Activated B cell treated with CpG ODN at 0.5 μM for 24 hours (primary cell): Measurements from ENCODE around the gene NOL4L. TPM values are rescaled to one million over a fixed set of nuclear protein-coding genes. Genes with fewer than 3 reads are reported as not detected.

Experiments
- ATAC-seq: fragments of 200-7000 bp; cut with Tn5 transposase; one replicate; pipeline ENCODE4 v1.10.0; 2021; ENCODE audit warnings: low read depth, mild to moderate bottlenecking, moderate library complexity
- CTCF ChIA-PET: fragments of 350-600 bp; sonication (Branson Sonifier 250); formaldehyde crosslinking; loops from one replicate; lab custom pipeline; 2021; ENCODE audit warnings: antibody characterized with exemption; lab: Charles Lee
- POLR2A ChIA-PET: fragments of 350-600 bp; sonication (Branson Sonifier 250); formaldehyde crosslinking; loops from one replicate; lab custom pipeline; 2021; ENCODE audit warnings: antibody characterized with exemption; lab: Charles Lee
- DNase-seq: peaks from one replicate; pipeline ENCODE4 v3.0.0; 2022
- H3K27ac Mint-ChIP-seq: one replicate; pipeline ENCODE4 v1.8.0; 2020; ENCODE audit warnings: mixed read lengths
- H3K27me3 Mint-ChIP-seq: one replicate; pipeline ENCODE4 v1.8.0; 2021; ENCODE audit warnings: mixed read lengths
- H3K36me3 Mint-ChIP-seq: one replicate; pipeline ENCODE4 v1.8.0; 2021; ENCODE audit warnings: low read depth, mixed read lengths
- H3K4me1 Mint-ChIP-seq: one replicate; pipeline ENCODE4 v1.8.0; 2021; ENCODE audit warnings: mixed read lengths
- H3K4me3 Mint-ChIP-seq: one replicate; pipeline ENCODE4 v1.8.0; 2020; ENCODE audit warnings: mild to moderate bottlenecking, mixed read lengths
- H3K9me3 Mint-ChIP-seq: one replicate; pipeline ENCODE4 v1.8.0; 2020; ENCODE audit warnings: mixed read lengths
- intact Hi-C: fragments of 100-400 bp; cut with micrococcal nuclease; formaldehyde crosslinking; loops from one replicate; pipeline ENCODE4 v1.15.1; 2024
- total RNA-seq: library from RNA; stranded (reverse); gene quantifications from 2 replicates; pipeline ENCODE4 v1.2.3, GENCODE V29; 2022
- TF ChIP-seq, protein P1 (sequence below): fragments of 200-600 bp; IDR thresholded peaks from one replicate; pipeline ENCODE4 v1.8.0; 2022; ENCODE audit warnings: antibody characterized with exemption, mild to moderate bottlenecking

Gene NOL4L
- total RNA-seq, 1 donor from 2014 or later = 4.7 TPM

DNA sequence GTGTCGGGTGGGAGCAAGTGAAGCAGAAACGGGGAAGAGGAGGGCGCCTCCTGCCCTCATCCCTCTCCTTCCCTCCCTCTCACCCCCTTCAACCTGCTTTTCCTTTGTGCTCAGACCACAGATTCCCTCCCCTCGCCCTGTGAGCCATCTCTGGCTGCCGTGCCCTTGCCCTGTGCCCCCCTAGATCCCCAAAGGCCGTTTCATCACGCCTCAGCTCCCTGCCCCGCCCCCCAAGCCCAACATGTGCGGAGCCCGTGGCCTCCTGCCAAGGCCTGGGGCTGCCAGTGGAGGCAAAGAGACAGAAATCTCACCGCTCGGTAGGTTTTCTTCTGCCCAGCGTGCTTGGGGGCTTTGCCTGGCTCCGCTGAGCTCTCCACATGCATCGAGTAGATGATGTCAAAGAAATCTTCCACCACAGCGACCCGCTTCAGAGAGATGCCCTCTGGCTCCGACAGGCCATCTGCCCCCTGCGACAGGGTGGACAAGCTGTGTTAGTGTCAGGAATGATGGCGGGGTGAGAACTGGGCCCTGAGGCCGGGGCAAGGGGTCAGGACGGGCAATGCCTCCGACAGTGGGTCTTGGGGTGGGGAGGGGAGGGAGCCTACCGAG lies 57.6 kb downstream of the NOL4L start:
- no peak overlapping the region for H3K4me3 Mint-ChIP-seq
- POLR2A ChIA-PET = interaction anchor here (0.5 to 2.1 kb wide), 4 partner anchors 9 to 176 kb away, joined by 3 to 9 read pairs (median 6); no protein-coding TSS in a partner anchor
- H3K36me3 Mint-ChIP-seq = no peaks in the 10 kb centered on the region
- TF ChIP-seq, protein P1, sequence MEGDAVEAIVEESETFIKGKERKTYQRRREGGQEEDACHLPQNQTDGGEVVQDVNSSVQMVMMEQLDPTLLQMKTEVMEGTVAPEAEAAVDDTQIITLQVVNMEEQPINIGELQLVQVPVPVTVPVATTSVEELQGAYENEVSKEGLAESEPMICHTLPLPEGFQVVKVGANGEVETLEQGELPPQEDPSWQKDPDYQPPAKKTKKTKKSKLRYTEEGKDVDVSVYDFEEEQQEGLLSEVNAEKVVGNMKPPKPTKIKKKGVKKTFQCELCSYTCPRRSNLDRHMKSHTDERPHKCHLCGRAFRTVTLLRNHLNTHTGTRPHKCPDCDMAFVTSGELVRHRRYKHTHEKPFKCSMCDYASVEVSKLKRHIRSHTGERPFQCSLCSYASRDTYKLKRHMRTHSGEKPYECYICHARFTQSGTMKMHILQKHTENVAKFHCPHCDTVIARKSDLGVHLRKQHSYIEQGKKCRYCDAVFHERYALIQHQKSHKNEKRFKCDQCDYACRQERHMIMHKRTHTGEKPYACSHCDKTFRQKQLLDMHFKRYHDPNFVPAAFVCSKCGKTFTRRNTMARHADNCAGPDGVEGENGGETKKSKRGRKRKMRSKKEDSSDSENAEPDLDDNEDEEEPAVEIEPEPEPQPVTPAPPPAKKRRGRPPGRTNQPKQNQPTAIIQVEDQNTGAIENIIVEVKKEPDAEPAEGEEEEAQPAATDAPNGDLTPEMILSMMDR = no peak
- no peak for ATAC-seq
- no peak overlapping the region for H3K27ac Mint-ChIP-seq
- H3K9me3 Mint-ChIP-seq = no peaks in the 10 kb centered on the region
- peaks cover 54% of the 10 kb centered on the region for H3K4me1 Mint-ChIP-seq
- no peaks in the 10 kb centered on the region for H3K27me3 Mint-ChIP-seq
- CTCF ChIA-PET = interaction anchor here (0.8 to 11.6 kb wide), 2 partner anchors 11 to 127 kb away, joined by 3 to 178 read pairs; no protein-coding TSS in a partner anchor
- DNase-seq = no peak
- intact Hi-C loops = loop anchor here (1.0 kb wide), 1 partner anchor 10 kb away; no protein-coding TSS in a partner anchor

DNA sequence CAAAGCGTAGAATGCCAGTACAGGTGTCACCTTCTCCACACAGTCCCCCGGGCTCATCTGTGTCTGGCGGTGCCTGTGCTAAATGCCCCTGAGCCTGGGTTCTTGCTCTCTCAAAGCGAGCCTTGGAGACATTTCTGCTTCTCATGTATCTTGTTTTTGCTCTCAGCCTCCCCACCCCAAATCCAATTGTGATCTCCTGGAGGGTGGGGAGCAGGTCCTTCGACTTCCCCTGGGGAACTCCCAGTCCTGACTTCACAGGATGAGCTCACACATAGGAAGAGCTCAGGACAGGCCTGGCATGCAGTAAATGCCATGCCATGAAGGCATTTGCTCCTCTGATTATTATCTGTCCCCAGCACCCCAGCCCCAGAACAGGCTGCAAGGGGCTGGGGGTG lies 58.1 kb downstream of the NOL4L start:
- H3K27ac Mint-ChIP-seq = no peak overlapping the region
- DNase-seq = no peak
- peaks cover 54% of the 10 kb centered on the region for H3K4me1 Mint-ChIP-seq
- CTCF ChIA-PET = interaction anchor here (11.6 kb wide), 1 partner anchor 128 kb away, joined by 178 read pairs; no protein-coding TSS in a partner anchor
- intact Hi-C loops = no loop called here
- H3K27me3 Mint-ChIP-seq = no peaks in the 10 kb centered on the region
- TF ChIP-seq, protein P1 = no peak
- H3K36me3 Mint-ChIP-seq = no peaks in the 10 kb centered on the region
- POLR2A ChIA-PET = interaction anchor here (0.5 to 2.1 kb wide), 4 partner anchors 10 to 175 kb away, joined by 3 to 9 read pairs (median 6); no protein-coding TSS in a partner anchor
- no peak overlapping the region for H3K4me3 Mint-ChIP-seq
- no peaks in the 10 kb centered on the region for H3K9me3 Mint-ChIP-seq
- no peak for ATAC-seq

DNA sequence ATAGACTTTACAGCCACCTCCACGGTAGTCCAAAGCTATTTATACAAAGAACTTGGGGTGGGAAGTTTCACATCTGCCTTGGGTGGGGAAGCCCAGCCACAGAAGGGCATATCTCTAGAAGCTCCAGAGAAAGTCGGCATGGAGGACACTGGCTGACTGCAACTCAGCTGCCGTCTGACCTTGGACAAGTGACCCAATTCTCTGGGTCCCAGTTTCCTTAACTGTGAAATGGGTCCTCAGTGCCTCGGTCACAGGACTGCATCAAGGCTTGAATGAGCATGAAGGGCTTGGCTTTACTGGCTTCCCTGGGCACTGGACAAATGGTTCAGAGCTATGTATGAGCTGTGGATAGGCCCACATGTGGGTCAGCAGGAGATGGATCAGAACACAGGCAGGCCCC lies 58.6 kb downstream of the NOL4L start:
- DNase-seq (no peak), ATAC-seq (no peak)
- Mint-ChIP-seq H3K27ac (no peak overlapping the region), H3K4me3 (peak overlapping the region; percentile 32), H3K9me3 (no peaks in the 10 kb centered on the region), H3K36me3 (no peaks in the 10 kb centered on the region), H3K4me1 (peaks cover 57% of the 10 kb centered on the region), H3K27me3 (no peaks in the 10 kb centered on the region)
- ChIA-PET CTCF (interaction anchor here (11.6 kb wide), 1 partner anchor 128 kb away, joined by 178 read pairs; no protein-coding TSS in a partner anchor), POLR2A (interaction anchor here (0.6 to 2.1 kb wide), 4 partner anchors 9 to 60 kb away, joined by 3 to 9 read pairs (median 7); no protein-coding TSS in a partner anchor)
- TF ChIP-seq, protein P1 = no peak
- intact Hi-C loops = no loop called here

DNA sequence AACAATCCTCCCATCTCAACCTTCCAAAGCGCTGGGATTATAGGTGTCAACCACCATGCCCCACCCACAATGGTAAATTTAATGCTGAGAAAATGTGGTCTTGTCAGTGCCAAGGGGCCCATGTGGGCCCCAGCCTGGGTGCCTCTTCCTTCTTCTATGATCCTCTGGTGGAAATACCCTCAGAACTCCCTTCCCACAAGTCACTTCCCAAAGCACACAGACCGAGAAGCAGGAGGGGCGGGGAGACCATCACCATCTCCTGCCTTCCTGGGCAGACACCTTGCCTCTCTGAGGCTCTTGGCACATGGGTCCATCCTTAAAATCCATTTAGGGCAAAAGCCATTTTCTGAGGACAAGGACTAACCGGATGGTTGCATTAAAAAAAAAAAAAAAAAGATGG lies 59.0 kb downstream of the NOL4L start:
- DNase-seq = no peak
- ChIA-PET POLR2A (interaction anchor here (0.6 to 2.0 kb wide), 3 partner anchors 9 to 60 kb away, joined by 3 to 9 read pairs (median 5); no protein-coding TSS in a partner anchor), CTCF (interaction anchor here (11.6 kb wide), 1 partner anchor 129 kb away, joined by 178 read pairs; no protein-coding TSS in a partner anchor)
- Mint-ChIP-seq H3K27me3 (no peaks in the 10 kb centered on the region), H3K9me3 (no peaks in the 10 kb centered on the region), H3K36me3 (no peaks in the 10 kb centered on the region), H3K27ac (no peak overlapping the region), H3K4me1 (peaks cover 61% of the 10 kb centered on the region), H3K4me3 (peak overlapping the region; percentile 32)
- TF ChIP-seq, protein P1 = no peak
- intact Hi-C loops = no loop called here
- ATAC-seq = no peak

DNA sequence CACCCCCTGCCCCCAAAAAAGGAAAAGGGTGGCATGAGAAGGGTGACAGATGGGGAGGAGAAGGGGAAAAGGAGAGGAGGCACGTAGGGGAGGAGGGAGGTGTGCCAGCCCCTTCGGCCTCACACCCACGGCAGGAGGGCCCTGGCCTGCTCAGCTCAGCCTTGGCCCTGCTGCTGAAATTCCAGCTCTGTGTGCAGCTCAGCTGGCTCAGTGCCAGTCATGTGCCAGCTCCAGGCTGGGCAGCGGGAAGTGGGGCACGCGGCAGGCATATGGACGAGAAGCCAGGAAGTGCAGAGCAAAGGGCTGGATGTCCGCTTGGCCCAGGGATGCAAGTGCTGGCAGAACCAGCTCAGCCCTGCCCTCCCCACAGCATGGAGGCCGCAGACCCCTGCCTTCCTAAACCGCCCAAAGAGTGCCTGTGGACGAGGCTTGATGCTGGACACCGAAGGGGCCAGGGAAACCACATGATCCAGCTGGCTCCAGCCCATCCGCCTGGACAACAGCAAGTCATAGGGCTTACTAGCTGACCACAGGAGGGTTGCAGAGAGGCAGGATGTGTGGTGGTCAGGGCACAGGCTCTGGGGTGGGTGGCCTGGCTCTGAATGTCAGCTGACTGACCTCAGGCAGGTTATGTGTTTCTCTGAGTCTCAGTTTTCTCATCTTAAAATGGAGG lies 60.2 kb downstream of the NOL4L start:
- H3K4me3 Mint-ChIP-seq = no peak overlapping the region

More for the DNA sequence above, 60.2 kb downstream of the NOL4L start:
- TF ChIP-seq, protein P1 = no peak
- intact Hi-C loops = no loop called here
- Mint-ChIP-seq H3K36me3 (peaks cover 2% of the 10 kb centered on the region), H3K27ac (no peak overlapping the region), H3K4me1 (peaks cover 63% of the 10 kb centered on the region), H3K27me3 (no peaks in the 10 kb centered on the region), H3K9me3 (no peaks in the 10 kb centered on the region)
- no peak for DNase-seq
- ChIA-PET CTCF (interaction anchor here (11.6 kb wide), 1 partner anchor 130 kb away, joined by 178 read pairs; no protein-coding TSS in a partner anchor), POLR2A (no interaction called here)
- no peak for ATAC-seq
